GM23338 (cell line): Measurements from ENCODE around the gene ACSL6. TPM values are rescaled to one million over a fixed set of nuclear protein-coding genes. Genes with fewer than 3 reads are reported as not detected.

Source experiments
- NANOG ChIP-seq: IDR thresholded peaks from 2 replicates; pipeline ENCODE4 v1.6.1; 2016; ENCODE audit warnings: antibody characterized with exemption, borderline replicate concordance
- REST ChIP-seq: IDR thresholded peaks from one replicate; pipeline ENCODE4 v1.6.1; 2018; ENCODE audit warnings: antibody characterized with exemption; ENCODE audit not compliant: unreplicated experiment
- ZNF114 ChIP-seq: fragments of 250-450 bp; sonication (Bioruptor Pico); IDR thresholded peaks from 2 replicates; pipeline ENCODE4 v1.5.0; 2020; ENCODE audit warnings: mild to moderate bottlenecking, moderate library complexity
- ZNF331 ChIP-seq: fragments of 250-450 bp; sonication (Bioruptor Pico); IDR thresholded peaks from 2 replicates; pipeline ENCODE4 v1.5.0; 2020; ENCODE audit warnings: low read depth, mild to moderate bottlenecking, moderate library complexity
- polyA plus RNA-seq: library from polyadenylated mRNA; unstranded; fragments of >200 nt; fragmentation: Nextera tagmentation; extraction: Ambion mirVana; gene quantifications from 2 replicates; pipeline ENCODE4 v1.2.1, GENCODE V29; 2016
- total RNA-seq: library from RNA; depleted of rRNA; stranded (reverse); fragments of >200 nt; shearing (Covaris generic); gene quantifications from 2 replicates; pipeline ENCODE4 v1.2.3, GENCODE V29; 2014
- TF ChIP-seq, protein P1 (sequence below): fragments of 250-450 bp; sonication (Bioruptor Pico); IDR thresholded peaks from 2 replicates; pipeline ENCODE4 v1.5.0; 2020; ENCODE audit warnings: mild to moderate bottlenecking, moderate library complexity

The ACSL6 gene
- total and polyA plus RNA-seq, 2 experiments from 2014 or later = 0.76 to 3.6 TPM

GRCh38 chr5:131944702-131945550 is 66.5 kb downstream of the ACSL6 start (continued):
- TF ChIP-seq, protein P1, sequence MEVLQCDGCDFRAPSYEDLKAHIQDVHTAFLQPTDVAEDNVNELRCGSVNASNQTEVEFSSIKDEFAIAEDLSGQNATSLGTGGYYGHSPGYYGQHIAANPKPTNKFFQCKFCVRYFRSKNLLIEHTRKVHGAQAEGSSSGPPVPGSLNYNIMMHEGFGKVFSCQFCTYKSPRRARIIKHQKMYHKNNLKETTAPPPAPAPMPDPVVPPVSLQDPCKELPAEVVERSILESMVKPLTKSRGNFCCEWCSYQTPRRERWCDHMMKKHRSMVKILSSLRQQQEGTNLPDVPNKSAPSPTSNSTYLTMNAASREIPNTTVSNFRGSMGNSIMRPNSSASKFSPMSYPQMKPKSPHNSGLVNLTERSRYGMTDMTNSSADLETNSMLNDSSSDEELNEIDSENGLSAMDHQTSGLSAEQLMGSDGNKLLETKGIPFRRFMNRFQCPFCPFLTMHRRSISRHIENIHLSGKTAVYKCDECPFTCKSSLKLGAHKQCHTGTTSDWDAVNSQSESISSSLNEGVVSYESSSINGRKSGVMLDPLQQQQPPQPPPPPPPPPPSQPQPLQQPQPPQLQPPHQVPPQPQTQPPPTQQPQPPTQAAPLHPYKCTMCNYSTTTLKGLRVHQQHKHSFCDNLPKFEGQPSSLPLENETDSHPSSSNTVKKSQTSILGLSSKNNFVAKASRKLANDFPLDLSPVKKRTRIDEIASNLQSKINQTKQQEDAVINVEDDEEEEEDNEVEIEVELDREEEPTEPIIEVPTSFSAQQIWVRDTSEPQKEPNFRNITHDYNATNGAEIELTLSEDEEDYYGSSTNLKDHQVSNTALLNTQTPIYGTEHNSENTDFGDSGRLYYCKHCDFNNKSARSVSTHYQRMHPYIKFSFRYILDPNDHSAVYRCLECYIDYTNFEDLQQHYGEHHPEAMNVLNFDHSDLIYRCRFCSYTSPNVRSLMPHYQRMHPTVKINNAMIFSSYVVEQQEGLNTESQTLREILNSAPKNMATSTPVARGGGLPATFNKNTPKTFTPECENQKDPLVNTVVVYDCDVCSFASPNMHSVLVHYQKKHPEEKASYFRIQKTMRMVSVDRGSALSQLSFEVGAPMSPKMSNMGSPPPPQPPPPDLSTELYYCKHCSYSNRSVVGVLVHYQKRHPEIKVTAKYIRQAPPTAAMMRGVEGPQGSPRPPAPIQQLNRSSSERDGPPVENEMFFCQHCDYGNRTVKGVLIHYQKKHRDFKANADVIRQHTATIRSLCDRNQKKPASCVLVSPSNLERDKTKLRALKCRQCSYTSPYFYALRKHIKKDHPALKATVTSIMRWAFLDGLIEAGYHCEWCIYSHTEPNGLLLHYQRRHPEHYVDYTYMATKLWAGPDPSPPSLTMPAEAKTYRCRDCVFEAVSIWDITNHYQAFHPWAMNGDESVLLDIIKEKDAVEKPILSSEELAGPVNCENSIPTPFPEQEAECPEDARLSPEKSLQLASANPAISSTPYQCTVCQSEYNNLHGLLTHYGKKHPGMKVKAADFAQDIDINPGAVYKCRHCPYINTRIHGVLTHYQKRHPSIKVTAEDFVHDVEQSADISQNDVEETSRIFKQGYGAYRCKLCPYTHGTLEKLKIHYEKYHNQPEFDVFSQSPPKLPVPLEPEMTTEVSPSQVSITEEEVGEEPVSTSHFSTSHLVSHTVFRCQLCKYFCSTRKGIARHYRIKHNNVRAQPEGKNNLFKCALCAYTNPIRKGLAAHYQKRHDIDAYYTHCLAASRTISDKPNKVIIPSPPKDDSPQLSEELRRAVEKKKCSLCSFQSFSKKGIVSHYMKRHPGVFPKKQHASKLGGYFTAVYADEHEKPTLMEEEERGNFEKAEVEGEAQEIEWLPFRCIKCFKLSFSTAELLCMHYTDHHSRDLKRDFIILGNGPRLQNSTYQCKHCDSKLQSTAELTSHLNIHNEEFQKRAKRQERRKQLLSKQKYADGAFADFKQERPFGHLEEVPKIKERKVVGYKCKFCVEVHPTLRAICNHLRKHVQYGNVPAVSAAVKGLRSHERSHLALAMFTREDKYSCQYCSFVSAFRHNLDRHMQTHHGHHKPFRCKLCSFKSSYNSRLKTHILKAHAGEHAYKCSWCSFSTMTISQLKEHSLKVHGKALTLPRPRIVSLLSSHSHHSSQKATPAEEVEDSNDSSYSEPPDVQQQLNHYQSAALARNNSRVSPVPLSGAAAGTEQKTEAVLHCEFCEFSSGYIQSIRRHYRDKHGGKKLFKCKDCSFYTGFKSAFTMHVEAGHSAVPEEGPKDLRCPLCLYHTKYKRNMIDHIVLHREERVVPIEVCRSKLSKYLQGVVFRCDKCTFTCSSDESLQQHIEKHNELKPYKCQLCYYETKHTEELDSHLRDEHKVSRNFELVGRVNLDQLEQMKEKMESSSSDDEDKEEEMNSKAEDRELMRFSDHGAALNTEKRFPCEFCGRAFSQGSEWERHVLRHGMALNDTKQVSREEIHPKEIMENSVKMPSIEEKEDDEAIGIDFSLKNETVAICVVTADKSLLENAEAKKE (CRISPR knock-in tag) = no peak
- TF ChIP-seq ZNF114 (CRISPR knock-in tag) = no peak
- no peak for TF ChIP-seq REST
- no peak for TF ChIP-seq NANOG
- TF ChIP-seq ZNF331 (CRISPR knock-in tag) = no peak
